K562 (cell line): ENCODE measurements around the gene PRR7. TPM values are rescaled to one million over a fixed set of nuclear protein-coding genes. Genes with fewer than 3 reads are reported as not detected.

Experiments used
- L3MBTL2 ChIP-seq: fragments of 450-650 bp; IDR thresholded peaks from 2 replicates; pipeline ENCODE4 v1.6.1; 2016; ENCODE audit warnings: mild to moderate bottlenecking, moderate library complexity
- RBFOX2 ChIP-seq: fragments of 200-400 bp; formaldehyde crosslinking; IDR thresholded peaks from 2 replicates; pipeline ENCODE4 v1.6.1; 2017; ENCODE audit warnings: low read depth, mild to moderate bottlenecking, low read length, moderate library complexity
- RREB1 ChIP-seq: fragments of 250-450 bp; sonication (Bioruptor Pico); IDR thresholded peaks from 2 replicates; pipeline ENCODE4 v1.4.0; 2020
- TCF7 ChIP-seq: sonication (generic); IDR thresholded peaks from 2 replicates; pipeline ENCODE4 v1.6.1; 2016; ENCODE audit warnings: antibody characterized with exemption, borderline replicate concordance
- ZNF274 ChIP-seq: IDR thresholded peaks from 2 replicates; pipeline ENCODE4 v1.6.1; 2011; ENCODE audit warnings: low read depth, mild to moderate bottlenecking, low read length, moderate library complexity, borderline replicate concordance
- polyA plus RNA-seq, 8 experiments: library from polyadenylated mRNA; depleted of rRNA in 4 of 8; stranded (reverse) in 5 of 8; unstranded in 3 of 8; fragments of >200 nt; fragmentation: Nextera tagmentation in 2 of 8; fragmentation: Illumina TruSeq in 1 of 8; extraction: Ambion mirVana in 2 of 8; extraction: Trizol in 1 of 8; gene quantifications; 2 replicates each; pipeline versions ENCODE4 v1.2.1 to v1.2.3, GENCODE V29; 2011 to 2014; ENCODE audit warnings: inconsistent platforms in 1 of 8, missing spikeins in 1 of 8
- total RNA-seq, 7 experiments: library from RNA; depleted of rRNA in 6 of 7; stranded (reverse); fragments of >200 nt in 6 of 7; fragmentation: Illumina TruSeq in 2 of 7; extraction: Trizol in 2 of 7; gene quantifications; 2 replicates each; pipeline versions ENCODE4 v1.2.1 to v1.2.3, GENCODE V29; 2011 to 2021; ENCODE audit warnings: low replicate concordance in 1 of 7

The PRR7 gene
- total and polyA plus RNA-seq, 9 of the 15 experiments (the other 6 are each of a cell fraction or from before 2014, with no cell fraction given), result 0.80 to 11.3 (median 10.4) TPM; not detected in 4

DNA sequence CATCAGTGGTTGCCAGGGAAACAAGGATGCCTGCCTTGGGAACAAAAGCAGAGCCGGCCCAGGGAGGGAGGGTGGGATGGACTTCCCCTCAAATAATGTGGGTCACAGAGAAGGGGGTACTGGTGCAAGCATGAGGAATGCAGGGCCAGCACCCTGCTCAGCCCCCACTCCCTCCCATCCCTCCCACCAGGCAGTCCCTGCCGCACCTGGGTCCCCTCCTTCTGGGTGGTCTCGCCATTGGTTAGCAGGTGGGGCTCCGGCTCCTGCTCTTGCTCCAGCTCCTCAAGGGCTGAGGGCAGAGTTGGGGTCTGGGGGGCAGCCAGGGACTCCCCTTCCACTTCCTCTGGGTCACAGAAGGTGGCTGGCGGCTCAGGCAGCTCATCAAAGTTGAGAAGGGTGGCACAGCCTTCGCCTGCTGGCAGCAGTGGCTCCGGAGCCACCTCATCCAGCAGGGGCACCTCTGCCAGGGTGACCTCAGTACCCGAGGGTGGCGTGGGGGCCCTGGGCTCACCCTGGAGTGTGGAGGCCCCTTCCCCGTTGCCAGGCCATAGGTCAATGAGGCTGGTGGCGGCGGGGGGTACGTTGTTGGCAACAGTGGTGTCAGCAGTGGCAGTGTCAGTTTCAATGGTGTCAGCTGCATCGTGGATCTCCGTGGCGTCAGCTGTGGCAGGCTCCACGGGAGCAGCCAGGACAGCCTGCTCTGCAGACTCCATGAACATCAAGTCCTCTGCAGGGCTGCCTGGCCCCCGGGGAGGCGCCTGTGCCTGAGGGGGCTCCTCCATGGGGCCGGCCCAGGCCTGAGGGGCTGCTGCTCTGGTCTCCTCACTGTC is 11.5 kb downstream of the PRR7 start (continued):
- peak; percentile 91; the same call in 1 of the 2 replicates for TF ChIP-seq RREB1 (CRISPR knock-in tag)
- TF ChIP-seq TCF7, result no peak
- no peak for TF ChIP-seq ZNF274
- TF ChIP-seq RBFOX2, result peak; percentile 9; the same call in 1 of the 2 replicates
- no peak for TF ChIP-seq L3MBTL2
